ENCODE measurements around the gene RPS18. TPM values are rescaled to one million over a fixed set of nuclear protein-coding genes. Genes with fewer than 3 reads are reported as not detected.

Gene RPS18
- total and polyA plus RNA-seq, 9 of the 15 experiments (the other 6 are each of a cell fraction or from before 2014, with no cell fraction given): 5,023 to 17,516 (median 8,131) TPM

- peak; percentile 88 for TF ChIP-seq ARID4B (CRISPR knock-in tag; IDR thresholded peaks at IDR 0.05)
- no peak for TF ChIP-seq ATF4 (CRISPR knock-in tag; IDR thresholded peaks at IDR 0.05)
- no peak for TF ChIP-seq GTF2F1 (IDR thresholded peaks at IDR 0.05; ENCODE audit: low read depth, low read length)
- TF ChIP-seq ZNF740 (CRISPR knock-in tag; IDR thresholded peaks at IDR 0.05): no peak
- TF ChIP-seq ZNF740 (tag; IDR thresholded peaks at IDR 0.05): no peak
- TF ChIP-seq ZNF507 (tag; conservative IDR thresholded peaks at IDR 0.05): no peak
- no peak for TF ChIP-seq DDX20 (tag; IDR thresholded peaks at IDR 0.05; ENCODE audit: low read depth)
- 0 out of 2 replicates have a peak, but pooled peaks have one; percentile 49 for TF ChIP-seq ZNF263 (CRISPR knock-in tag; IDR thresholded peaks at IDR 0.05; ENCODE audit: borderline replicate concordance)
- TF ChIP-seq USF1 (CRISPR knock-in tag; IDR thresholded peaks at IDR 0.05): 0 out of 2 replicates have a peak, but pooled peaks have one; percentile 13
- no peak for TF ChIP-seq RNF2 (IDR thresholded peaks at IDR 0.05)
- peak; percentile 25 for TF ChIP-seq TBP (optimal IDR thresholded peaks at IDR 0.05; ENCODE audit: low read depth, low read length)
- 0 out of 2 replicates have a peak, but pooled peaks have one; percentile 8 for TF ChIP-seq NCOA1 (IDR thresholded peaks at IDR 0.05; ENCODE audit: low read depth)
- no peak for TF ChIP-seq BMI1 (IDR thresholded peaks at IDR 0.05; ENCODE audit: low read length)
- TF ChIP-seq HNRNPL (IDR thresholded peaks at IDR 0.05; ENCODE audit: low read depth, low read length): no peak
- TF ChIP-seq GMEB1 (CRISPR knock-in tag; IDR thresholded peaks at IDR 0.05): no peak
- TF ChIP-seq ARID3A (IDR thresholded peaks at IDR 0.05; ENCODE audit: borderline replicate concordance, low read depth, low read length): no peak
- peak; percentile 37 for TF ChIP-seq PHF20 (IDR thresholded peaks at IDR 0.05; ENCODE audit: partially characterized antibody)
Observed at GRCh38 chr6:33313709-33314514, 42.0 kb downstream of the RPS18 start, which contains the start of gene TAPBP (continued).

Measured in K562 (cell line).